GM10266 (cell line): ENCODE measurements around the gene ANKRD23.
"Not testable (repeated sequence)": the region's sequence is repeated elsewhere in the genome, so short reads cannot be mapped to it uniquely, and the experiment has no call there.

Source experiments
- DNase-seq: peaks from one replicate; pipeline ENCODE4 v3.0.0; 2012; ENCODE audit errors: extremely low spot score
- TF ChIP-seq, protein P1 (sequence below): IDR thresholded peaks from 2 replicates; pipeline ENCODE4 v1.5.1; 2012; ENCODE audit warnings: mild to moderate bottlenecking, low read depth; ENCODE audit not compliant: control insufficient read depth, insufficient read depth; ENCODE audit errors: missing control alignments

ANKRD23 gene

GRCh38 chr2:96801005-96801785 is 42.6 kb downstream of the ANKRD23 start:
- TF ChIP-seq, protein P1, sequence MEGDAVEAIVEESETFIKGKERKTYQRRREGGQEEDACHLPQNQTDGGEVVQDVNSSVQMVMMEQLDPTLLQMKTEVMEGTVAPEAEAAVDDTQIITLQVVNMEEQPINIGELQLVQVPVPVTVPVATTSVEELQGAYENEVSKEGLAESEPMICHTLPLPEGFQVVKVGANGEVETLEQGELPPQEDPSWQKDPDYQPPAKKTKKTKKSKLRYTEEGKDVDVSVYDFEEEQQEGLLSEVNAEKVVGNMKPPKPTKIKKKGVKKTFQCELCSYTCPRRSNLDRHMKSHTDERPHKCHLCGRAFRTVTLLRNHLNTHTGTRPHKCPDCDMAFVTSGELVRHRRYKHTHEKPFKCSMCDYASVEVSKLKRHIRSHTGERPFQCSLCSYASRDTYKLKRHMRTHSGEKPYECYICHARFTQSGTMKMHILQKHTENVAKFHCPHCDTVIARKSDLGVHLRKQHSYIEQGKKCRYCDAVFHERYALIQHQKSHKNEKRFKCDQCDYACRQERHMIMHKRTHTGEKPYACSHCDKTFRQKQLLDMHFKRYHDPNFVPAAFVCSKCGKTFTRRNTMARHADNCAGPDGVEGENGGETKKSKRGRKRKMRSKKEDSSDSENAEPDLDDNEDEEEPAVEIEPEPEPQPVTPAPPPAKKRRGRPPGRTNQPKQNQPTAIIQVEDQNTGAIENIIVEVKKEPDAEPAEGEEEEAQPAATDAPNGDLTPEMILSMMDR, result peak; percentile 98
- DNase-seq, result peak; percentile 90

DNA sequence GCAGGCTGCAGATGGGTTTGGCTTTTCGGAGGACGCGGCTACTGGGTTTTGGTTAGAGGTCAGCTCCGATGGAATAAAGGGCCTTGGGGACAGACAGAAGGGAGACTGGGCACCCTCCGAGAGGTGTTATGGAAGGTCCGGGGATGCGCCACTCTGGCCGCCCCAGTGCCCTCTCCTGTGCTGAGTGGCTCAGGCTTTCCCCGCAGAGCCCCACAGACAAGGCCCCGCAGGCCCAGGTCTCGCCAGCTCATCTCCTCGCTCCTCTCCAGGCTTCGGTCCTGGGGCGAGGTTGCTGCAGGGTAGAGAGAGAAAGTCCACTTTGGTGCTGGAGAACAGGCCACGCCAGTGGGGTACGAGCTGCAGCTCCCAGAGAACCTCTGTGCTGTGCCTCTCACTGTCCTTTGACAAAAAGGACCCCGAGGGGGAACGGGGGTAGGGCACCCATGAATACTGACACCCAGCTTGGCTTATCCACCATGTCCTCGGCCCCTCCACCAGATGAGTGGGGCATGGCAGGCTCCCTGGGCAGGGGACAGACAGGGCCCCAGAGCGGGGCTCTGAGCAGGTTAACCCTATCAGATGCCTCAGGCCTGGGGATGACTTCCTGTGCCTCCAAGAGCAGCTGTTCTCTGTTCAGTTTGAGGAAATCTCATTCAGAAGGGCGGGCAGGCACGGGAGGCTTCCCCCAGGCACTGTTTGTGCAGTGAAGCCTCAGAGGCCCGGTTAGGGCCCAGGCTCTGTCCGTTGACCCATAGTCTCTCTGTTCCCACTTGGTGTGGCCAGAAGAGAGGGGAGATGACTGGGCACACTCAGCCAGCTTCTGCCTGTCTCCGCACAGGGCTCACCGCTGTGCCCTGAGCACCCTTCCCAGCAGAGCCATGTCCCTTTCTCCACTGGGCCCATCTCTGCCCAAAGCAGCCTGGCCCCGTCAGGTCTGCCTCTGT is 43.5 kb downstream of the ANKRD23 start:
- no peak for DNase-seq
- TF ChIP-seq, protein P1, result no peak

DNA sequence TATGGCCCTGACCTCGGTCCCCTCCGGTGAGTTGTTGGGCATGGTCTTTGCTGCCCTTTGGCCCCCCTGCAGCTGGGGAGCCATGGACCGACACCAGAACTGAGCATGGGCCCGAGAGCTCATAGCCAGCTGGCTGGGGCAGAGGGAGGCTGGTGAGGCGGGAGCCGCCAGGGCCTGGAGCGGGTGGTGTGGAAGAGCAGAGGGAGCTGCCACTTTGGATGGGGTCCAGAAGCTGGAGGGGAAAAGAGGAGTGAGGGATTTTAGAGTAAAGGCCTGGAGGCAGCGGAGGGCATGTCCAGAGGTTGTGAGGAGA is 44.2 kb downstream of the ANKRD23 start:
- no peak for DNase-seq
- TF ChIP-seq, protein P1, result no peak

GRCh38 chr2:96798733-96799622 is 44.8 kb downstream of the ANKRD23 start:
- TF ChIP-seq, protein P1, result no peak
- no peak for DNase-seq

GRCh38 chr2:96797066-96797625 is 46.7 kb downstream of the ANKRD23 start:
- TF ChIP-seq, protein P1, result no peak
- DNase-seq, result no peak

DNA sequence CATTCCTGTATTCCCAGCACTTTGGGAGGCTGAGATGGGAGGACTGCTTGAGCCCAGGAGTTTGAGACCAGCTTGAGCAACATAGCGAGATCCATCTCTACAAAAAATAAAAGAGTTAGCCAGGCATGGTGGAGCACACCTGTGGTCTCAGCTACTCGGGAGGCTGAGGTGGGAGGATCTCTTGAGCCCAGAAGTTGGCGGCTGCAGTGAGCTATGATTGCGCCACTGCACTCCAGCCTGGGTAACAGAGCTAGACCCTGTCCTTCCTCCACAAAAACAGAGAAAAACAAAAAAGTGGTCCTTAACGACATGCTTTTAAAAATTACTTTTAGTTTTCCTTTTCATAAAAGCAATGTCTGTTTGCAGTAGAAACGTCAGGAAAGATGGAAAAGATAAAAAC is 47.3 kb downstream of the ANKRD23 start:
- not testable (repeated sequence) for DNase-seq

DNA sequence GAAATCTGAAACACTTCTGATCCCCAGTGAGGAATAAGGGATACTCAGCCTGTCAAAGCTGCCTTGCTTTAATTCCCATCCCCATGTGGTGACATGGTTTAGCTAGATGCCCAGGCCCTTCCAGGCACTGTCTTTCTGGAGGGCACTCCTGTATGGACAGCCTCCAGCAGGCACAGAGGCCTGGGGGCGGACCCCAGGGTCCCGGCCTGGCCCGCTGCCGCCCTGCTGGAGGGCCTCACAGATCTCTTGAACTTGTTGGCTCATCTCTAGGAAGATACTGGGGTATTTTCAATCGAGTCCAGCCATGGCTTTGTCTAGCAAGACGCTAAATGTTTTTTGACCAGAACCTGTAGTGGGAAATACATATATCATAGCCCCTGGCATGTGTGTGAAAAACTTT is 48.7 kb downstream of the ANKRD23 start:
- DNase-seq, result no peak
- TF ChIP-seq, protein P1, result no peak
